Stimulated activated naive B cell treated with anti-CD40 and anti-IgM and Interleukin-4, amounts not matched to agents 10 μg/mL and 1 μg/mL and 100 μg/mL, for 72 hours (primary cell): ENCODE measurements around the gene ZBTB7B.

Source experiments
- ATAC-seq, 2 donors: fragments of 150-1000 bp; cut with Tn5 transposase; replicated peaks; 2 replicates each; pipeline ENCODE4 v1.10.0; 2021; ENCODE audit warnings: moderate library complexity in 1 of 2
- DNase-seq: peaks from one replicate; pipeline ENCODE4 v3.0.0; 2021
- H3K27ac Mint-ChIP-seq: one replicate; pipeline ENCODE4 v1.8.0; 2022; ENCODE audit warnings: mild to moderate bottlenecking, mixed read lengths
- H3K27me3 Mint-ChIP-seq, 2 donors: one replicate each; pipeline ENCODE4 v1.8.0; 2022; ENCODE audit warnings: mixed read lengths in 2 of 2
- H3K36me3 Mint-ChIP-seq, 2 donors: one replicate each; pipeline ENCODE4 v1.8.0; 2022; ENCODE audit warnings: mixed read lengths in 2 of 2, mild to moderate bottlenecking in 1 of 2
- H3K4me1 Mint-ChIP-seq, 2 donors: one replicate each; pipeline ENCODE4 v1.8.0; 2022; ENCODE audit warnings: mixed read lengths in 2 of 2, mild to moderate bottlenecking in 1 of 2
- H3K4me3 Mint-ChIP-seq, 2 donors: one replicate each; pipeline ENCODE4 v1.8.0; 2022; ENCODE audit warnings: mild to moderate bottlenecking in 2 of 2, mixed read lengths in 2 of 2, moderate library complexity in 1 of 2
- H3K9me3 Mint-ChIP-seq, 2 donors: one replicate each; pipeline ENCODE4 v1.8.0; 2022; ENCODE audit warnings: mixed read lengths in 2 of 2, mild to moderate bottlenecking in 1 of 2

Gene ZBTB7B

GRCh38 chr1:154962156-154962749, 40.3 kb upstream of the ZBTB7B start:
- H3K27me3 Mint-ChIP-seq = no peaks in the 10 kb centered on the region
- DNase-seq = no peak

DNA sequence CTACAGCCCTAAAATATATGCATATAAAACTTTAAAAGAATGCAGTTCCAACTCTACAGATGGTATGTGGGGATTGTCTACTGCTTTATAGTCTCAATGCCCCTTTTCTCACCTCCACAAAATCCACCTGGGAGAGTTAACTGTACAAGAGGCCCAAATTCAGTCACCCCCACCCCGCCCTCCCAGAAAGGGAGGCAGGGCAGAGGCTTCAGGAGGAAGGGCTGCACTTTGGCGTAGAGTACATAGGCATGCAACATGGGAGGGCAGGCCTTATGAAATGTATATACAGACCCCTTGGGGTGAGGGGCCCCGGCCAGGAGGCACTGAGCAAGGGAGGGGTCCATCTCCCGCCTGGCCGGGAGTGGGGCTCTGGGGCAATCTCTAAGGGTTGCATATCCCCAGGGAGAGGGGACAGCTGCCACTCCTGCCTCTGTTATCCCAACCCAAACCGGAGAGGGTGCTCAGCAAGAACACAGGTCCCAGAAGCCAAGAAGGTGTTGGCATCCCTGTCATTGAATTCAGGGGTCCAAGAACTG, 39.7 kb upstream of the ZBTB7B start:
- H3K27ac Mint-ChIP-seq = peak overlapping the region; percentile 81

More at GRCh38 chr1:154962156-154962749, 40.3 kb upstream of the ZBTB7B start:
- peak; percentile 41 for ATAC-seq
- peak overlapping the region; percentile 97 for H3K27ac Mint-ChIP-seq
- H3K36me3 Mint-ChIP-seq = peaks cover 27 to 38% of the 10 kb centered on the region in 2 donors
- H3K9me3 Mint-ChIP-seq = no peaks in the 10 kb centered on the region
- H3K4me3 Mint-ChIP-seq = peak overlapping the region; percentile 88 to 90
- peaks cover 21 to 49% of the 10 kb centered on the region in 2 donors for H3K4me1 Mint-ChIP-seq

GRCh38 chr1:154963643-154964042, 39.0 kb upstream of the ZBTB7B start:
- Mint-ChIP-seq H3K4me3 (no peak overlapping the region), H3K4me1 (peaks cover 16 to 52% of the 10 kb centered on the region in 2 donors)
- DNase-seq = no peak

More for the DNA sequence above, 39.7 kb upstream of the ZBTB7B start:
- H3K4me1 Mint-ChIP-seq = peaks cover 19 to 44% of the 10 kb centered on the region in 2 donors
- H3K9me3 Mint-ChIP-seq = no peaks in the 10 kb centered on the region
- DNase-seq (no peak), ATAC-seq (no peak)
- H3K4me3 Mint-ChIP-seq = peak overlapping the region; percentile 88 to 90
- no peaks in the 10 kb centered on the region for H3K27me3 Mint-ChIP-seq
- peaks cover 33 to 44% of the 10 kb centered on the region in 2 donors for H3K36me3 Mint-ChIP-seq

GRCh38 chr1:154964359-154964758, 38.2 kb upstream of the ZBTB7B start:
- Mint-ChIP-seq H3K4me3 (no peak overlapping the region), H3K27ac (peak overlapping the region; percentile 20), H3K27me3 (no peaks in the 10 kb centered on the region), H3K4me1 (peaks cover 20 to 53% of the 10 kb centered on the region in 2 donors), H3K9me3 (no peaks in the 10 kb centered on the region), H3K36me3 (peaks cover 40 to 52% of the 10 kb centered on the region in 2 donors)
- DNase-seq (no peak), ATAC-seq (no peak)

More at GRCh38 chr1:154963643-154964042, 39.0 kb upstream of the ZBTB7B start:
- Mint-ChIP-seq H3K27ac (no peak overlapping the region), H3K27me3 (no peaks in the 10 kb centered on the region), H3K9me3 (no peaks in the 10 kb centered on the region), H3K36me3 (peaks cover 34 to 48% of the 10 kb centered on the region in 2 donors)
- no peak for ATAC-seq

GRCh38 chr1:154966111-154966510, 36.5 kb upstream of the ZBTB7B start:
- no peak overlapping the region for H3K4me3 Mint-ChIP-seq
- no peak for ATAC-seq
- H3K27me3 Mint-ChIP-seq = no peaks in the 10 kb centered on the region
- no peak for DNase-seq
- peaks cover 27 to 54% of the 10 kb centered on the region in 2 donors for H3K4me1 Mint-ChIP-seq
- H3K27ac Mint-ChIP-seq = no peak overlapping the region
- no peaks in the 10 kb centered on the region for H3K9me3 Mint-ChIP-seq
- peaks cover 41 to 56% of the 10 kb centered on the region in 2 donors for H3K36me3 Mint-ChIP-seq

DNA sequence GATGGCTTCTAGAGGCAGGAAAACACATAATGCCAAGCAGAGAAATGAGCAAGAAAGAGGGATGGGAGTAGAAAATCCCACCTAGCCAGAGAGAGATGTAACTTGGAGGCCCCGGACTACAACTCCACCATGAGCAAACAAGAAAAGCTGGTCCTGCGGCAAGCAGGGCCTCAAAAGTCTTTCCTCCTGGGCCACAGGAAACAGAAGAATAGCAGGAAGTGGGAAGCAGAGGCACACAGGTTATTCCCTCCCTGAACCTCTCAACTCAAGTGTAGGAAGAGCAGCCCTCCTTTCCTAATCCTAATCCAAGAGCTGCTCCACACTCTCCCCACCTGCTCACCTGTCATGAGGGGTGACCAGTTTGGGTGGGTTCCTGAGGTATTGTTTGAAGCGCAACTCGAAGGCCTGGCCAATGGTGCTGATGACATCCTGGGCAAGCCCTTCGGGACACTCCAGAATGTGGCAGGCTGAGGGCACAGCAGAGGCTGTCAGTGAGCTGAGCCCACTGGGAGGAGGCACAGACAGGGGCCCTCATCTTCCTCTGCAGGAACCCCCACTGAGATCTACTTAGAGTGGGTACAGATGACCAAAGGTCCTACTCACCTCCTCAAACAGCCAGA, 35.2 kb upstream of the ZBTB7B start:
- ATAC-seq (no peak), DNase-seq (no peak)
- Mint-ChIP-seq H3K9me3 (no peaks in the 10 kb centered on the region), H3K36me3 (peaks cover 44 to 60% of the 10 kb centered on the region in 2 donors), H3K27me3 (no peaks in the 10 kb centered on the region), H3K4me1 (peaks cover 36 to 61% of the 10 kb centered on the region in 2 donors), H3K4me3 (no peak overlapping the region), H3K27ac (peak overlapping the region; percentile 85)

DNA sequence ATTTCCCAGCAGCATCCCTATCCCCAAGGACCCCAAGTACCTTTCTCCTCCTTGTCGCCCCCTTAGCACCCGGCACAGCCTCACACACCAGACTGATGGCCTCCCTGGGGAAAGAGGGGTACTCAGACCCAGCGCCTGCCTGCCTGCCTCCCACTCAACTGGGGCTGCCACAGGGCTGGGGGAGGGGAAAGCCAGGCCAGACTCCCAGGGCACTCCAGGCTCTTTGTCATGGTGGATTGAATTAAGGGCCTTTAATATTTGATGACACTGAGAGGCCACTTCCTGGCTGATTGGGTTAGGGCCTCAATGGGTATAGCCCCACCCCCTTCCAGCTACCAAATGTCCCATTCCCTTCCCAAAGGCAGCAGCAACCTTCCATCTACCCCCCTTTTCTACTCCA, 33.9 kb upstream of the ZBTB7B start:
- no peak for ATAC-seq
- H3K9me3 Mint-ChIP-seq = no peaks in the 10 kb centered on the region
- H3K27me3 Mint-ChIP-seq = no peaks in the 10 kb centered on the region
- H3K36me3 Mint-ChIP-seq = peaks cover 37 to 54% of the 10 kb centered on the region in 2 donors
- peak overlapping the region; percentile 62 for H3K27ac Mint-ChIP-seq
- no peak for DNase-seq
- H3K4me1 Mint-ChIP-seq = peaks cover 36 to 54% of the 10 kb centered on the region in 2 donors
- no peak overlapping the region for H3K4me3 Mint-ChIP-seq

- DNase-seq (no peak), ATAC-seq (no peak)
- H3K36me3 Mint-ChIP-seq = peaks cover 34 to 49% of the 10 kb centered on the region in 2 donors
- peaks cover 32 to 50% of the 10 kb centered on the region in 2 donors for H3K4me1 Mint-ChIP-seq
- no peaks in the 10 kb centered on the region for H3K9me3 Mint-ChIP-seq
- H3K27me3 Mint-ChIP-seq = no peaks in the 10 kb centered on the region
- peak overlapping the region; percentile 56 to 60 for H3K4me3 Mint-ChIP-seq
- peak overlapping the region; percentile 75 for H3K27ac Mint-ChIP-seq
Measured at GRCh38 chr1:154969246-154969645, 33.4 kb upstream of the ZBTB7B start.

DNA sequence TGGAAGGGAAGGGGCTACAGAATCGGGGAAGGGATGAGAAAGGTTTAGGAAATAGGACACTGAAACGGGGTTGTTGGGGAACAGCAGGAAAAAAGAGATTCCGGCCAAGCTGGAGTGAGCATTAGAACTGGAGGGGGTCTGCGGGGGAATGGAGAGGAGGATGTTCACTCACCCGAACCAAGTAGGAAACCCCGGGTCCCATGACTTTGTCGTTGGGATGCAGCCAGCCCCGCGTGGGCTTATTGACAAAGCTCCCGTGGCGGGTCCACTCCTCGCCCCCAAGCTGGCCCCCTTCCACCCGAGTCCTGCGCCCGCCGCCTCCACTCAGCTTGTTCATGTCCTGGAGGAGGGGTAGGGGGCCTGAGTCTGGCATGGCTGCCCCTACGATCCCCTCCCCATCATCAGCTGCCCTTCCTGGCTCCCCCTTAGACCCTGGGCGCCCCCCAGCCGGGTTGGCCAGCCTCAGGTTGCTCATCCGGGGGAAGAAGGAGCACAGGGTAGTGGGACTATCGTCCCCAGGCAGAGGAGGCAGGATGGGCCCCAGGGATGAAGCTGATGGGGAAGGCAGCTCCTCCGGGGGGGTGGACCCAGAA, 32.6 kb upstream of the ZBTB7B start:
- Mint-ChIP-seq H3K4me1 (peaks cover 32 to 50% of the 10 kb centered on the region in 2 donors), H3K9me3 (no peaks in the 10 kb centered on the region), H3K4me3 (peak overlapping the region; percentile 75 to 82), H3K27ac (peak overlapping the region; percentile 97), H3K36me3 (peaks cover 34 to 49% of the 10 kb centered on the region in 2 donors), H3K27me3 (no peaks in the 10 kb centered on the region)
- ATAC-seq (no peak), DNase-seq (no peak)

DNA sequence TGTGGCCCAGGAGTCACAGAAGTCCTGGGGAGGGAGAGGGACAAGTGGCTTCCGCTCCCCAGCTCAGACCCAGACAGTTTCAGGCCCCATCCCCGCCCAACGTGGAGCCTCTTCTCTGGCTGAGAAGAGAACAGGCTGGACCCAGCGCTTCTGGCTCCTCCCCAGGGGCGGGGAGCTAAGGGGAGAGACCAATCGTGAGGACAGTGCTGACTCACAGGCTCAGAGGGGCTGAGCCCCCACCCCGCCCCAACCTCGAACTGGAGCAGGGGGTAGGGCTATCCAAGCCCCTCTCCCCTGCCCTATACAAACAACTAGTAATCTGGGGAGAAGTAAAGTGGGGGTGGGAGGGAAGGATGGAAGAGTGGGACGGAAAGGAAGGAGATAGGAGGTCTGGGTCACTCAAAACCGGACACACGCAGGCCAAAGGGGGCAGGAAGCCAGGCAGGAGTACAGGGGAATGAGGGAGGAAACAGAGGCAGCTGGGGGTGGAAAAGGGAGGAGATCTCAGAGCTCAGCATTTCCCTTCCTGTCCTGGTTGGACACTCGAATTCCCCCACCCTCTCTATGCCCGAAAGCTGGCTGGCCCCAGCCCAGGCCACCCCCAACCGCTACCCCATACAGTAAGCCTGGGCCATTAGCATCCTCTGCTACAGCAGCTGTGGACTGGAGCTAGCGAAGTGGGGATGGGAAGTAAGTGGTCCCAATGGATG, 31.8 kb upstream of the ZBTB7B start, which contains the start of gene SHC1:
Gene SHC1 (minus strand): TSS at position 117 of the 710 bp plus-strand sequence. CDS start 221 bp downstream, outside the sequence.
- peak; percentile 46 for DNase-seq
- no peaks in the 10 kb centered on the region for H3K27me3 Mint-ChIP-seq
- H3K36me3 Mint-ChIP-seq = peaks cover 28 to 42% of the 10 kb centered on the region in 2 donors
- ATAC-seq = peak in 1 of 2 donors; percentile 15
- peaks cover 29 to 50% of the 10 kb centered on the region in 2 donors for H3K4me1 Mint-ChIP-seq
- H3K27ac Mint-ChIP-seq = peak within 1 kb of the TSS; percentile 97
- H3K9me3 Mint-ChIP-seq = no peaks in the 10 kb centered on the region
- peak within 1 kb of the TSS; percentile 75 to 82 for H3K4me3 Mint-ChIP-seq

DNA sequence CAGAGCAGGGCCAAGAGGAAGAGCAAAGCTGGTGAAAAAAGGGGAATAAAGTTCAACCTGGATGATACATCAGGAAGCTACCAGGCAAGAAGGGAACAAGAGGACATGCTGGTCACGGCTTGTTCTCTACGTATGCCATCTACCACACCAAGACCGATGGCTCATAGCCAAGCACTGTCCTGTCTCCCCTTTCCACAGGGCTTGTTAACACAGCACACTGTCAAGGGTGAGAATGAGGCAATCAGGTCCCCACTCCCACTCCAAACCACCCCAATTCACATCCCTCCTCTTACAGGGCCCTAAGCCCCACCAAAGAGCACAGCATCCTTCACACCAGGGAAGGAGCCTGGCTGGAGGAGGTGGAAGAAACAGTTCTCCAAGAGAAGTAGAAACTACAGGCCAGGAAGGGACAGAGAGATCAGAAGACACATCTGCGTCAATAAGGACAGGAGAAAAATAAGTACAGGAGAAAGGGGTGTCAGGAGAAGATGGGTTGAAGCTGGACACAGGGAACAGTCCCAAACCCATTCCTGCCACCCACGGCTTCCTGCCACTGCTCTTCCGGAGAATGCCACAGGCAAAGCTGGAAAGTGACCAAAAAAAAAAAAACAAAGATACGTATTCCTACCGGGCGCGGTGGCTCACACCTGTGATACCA, 31.1 kb upstream of the ZBTB7B start:
- H3K4me1 Mint-ChIP-seq = peaks cover 31 to 50% of the 10 kb centered on the region in 2 donors

DNA sequence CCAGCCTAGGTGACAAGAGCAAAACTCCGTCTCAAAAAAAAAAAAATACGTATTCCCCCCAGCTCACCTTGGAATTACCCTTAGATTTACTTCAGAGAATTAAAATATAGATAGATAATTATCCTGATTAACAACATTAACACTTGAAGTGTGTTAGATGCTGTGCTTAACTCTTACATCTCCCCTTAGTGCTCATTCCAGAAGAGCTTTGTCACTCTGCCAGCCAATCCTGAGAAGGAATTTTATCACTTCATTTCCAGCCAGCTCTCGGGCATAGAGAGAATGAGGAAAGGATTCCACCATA, 30.4 kb upstream of the ZBTB7B start:
- ATAC-seq (no peak), DNase-seq (no peak)
- H3K4me3 Mint-ChIP-seq = peak overlapping the region in 1 of 2 donors; percentile 69
- H3K27me3 Mint-ChIP-seq = no peaks in the 10 kb centered on the region
- peaks cover 34 to 50% of the 10 kb centered on the region in 2 donors for H3K4me1 Mint-ChIP-seq
- peak overlapping the region; percentile 56 for H3K27ac Mint-ChIP-seq
- H3K36me3 Mint-ChIP-seq = peaks cover 28 to 41% of the 10 kb centered on the region in 2 donors
- H3K9me3 Mint-ChIP-seq = no peaks in the 10 kb centered on the region

More for the DNA sequence above, 31.1 kb upstream of the ZBTB7B start:
- Mint-ChIP-seq H3K9me3 (no peaks in the 10 kb centered on the region), H3K36me3 (peaks cover 28 to 42% of the 10 kb centered on the region in 2 donors), H3K4me3 (peak overlapping the region; percentile 36 to 82), H3K27me3 (no peaks in the 10 kb centered on the region), H3K27ac (peak overlapping the region; percentile 56)
- DNase-seq = no peak
- no peak for ATAC-seq

DNA sequence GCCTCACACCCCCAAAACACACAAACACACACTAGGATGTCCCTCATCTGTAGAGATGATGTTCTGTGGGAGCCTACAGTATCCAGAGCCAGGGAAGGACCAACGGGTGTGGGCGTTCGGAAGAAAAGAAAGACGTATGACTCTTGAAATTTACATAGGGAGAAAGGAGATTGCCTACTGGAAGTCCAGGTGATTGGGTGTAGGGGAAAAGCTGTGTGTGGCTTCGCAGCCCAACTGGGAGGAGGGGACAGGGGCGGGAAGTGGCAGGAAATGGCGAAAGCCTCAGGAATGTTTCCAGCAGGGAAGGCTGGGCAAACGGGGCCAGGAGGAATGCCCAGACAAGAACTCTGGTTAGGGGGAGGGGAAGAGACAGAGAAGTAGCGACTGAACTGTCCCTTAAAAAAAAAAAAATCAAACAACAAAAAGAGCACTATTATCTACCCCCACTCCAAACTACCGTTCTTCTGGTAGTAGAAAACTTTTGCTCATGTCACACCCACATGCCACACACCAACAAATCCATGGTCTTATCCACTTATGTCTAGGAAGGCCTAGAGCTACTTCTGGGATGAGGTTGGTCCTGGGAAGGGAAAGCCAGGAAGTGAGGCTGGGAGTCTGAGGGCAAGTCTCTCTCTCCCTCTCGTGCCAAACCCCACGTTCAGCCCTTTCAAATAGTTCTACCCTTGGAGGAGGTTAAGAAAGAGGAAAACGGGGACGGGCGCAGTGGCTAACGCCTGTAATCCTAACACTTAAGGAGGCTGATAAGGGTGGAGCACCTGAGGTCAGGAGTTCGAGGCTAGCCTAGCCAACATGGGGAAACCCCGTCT, 29.9 kb upstream of the ZBTB7B start:
- H3K9me3 Mint-ChIP-seq = no peaks in the 10 kb centered on the region
- peak overlapping the region; percentile 56 for H3K27ac Mint-ChIP-seq
- no peaks in the 10 kb centered on the region for H3K27me3 Mint-ChIP-seq
- no peak for ATAC-seq
- no peak for DNase-seq
- H3K4me3 Mint-ChIP-seq = peak overlapping the region in 1 of 2 donors; percentile 69
- peaks cover 34 to 53% of the 10 kb centered on the region in 2 donors for H3K4me1 Mint-ChIP-seq
- peaks cover 22 to 35% of the 10 kb centered on the region in 2 donors for H3K36me3 Mint-ChIP-seq
